Suppressor macrophage treated with lipopolysaccharide for 1 hour (primary cell): ENCODE results near the gene EMP2.
A peak's percentile ranks its signal among the peaks of the same experiment; 100 is the strongest.
"Not testable (repeated sequence)": the region's sequence is repeated elsewhere in the genome, so short reads cannot be mapped to it uniquely, and the experiment has no call there.

Source experiments
- DNase-seq, 3 donors: peaks; one replicate each; pipeline ENCODE4 v3.0.0-alpha.2; 2020 to 2022

The EMP2 gene

GRCh38 chr16:10547708-10548107 lies 32.7 kb downstream of the EMP2 start:
- no peak for DNase-seq

- no peak for DNase-seq
Observed at GRCh38 chr16:10543231-10543977, 37.0 kb downstream of the EMP2 start.

GRCh38 chr16:10541366-10541765 lies 39.0 kb downstream of the EMP2 start:
- DNase-seq, result no peak

GRCh38 chr16:10539793-10540192 lies 40.6 kb downstream of the EMP2 start:
- DNase-seq, result no peak

GRCh38 chr16:10539236-10539635 lies 41.2 kb downstream of the EMP2 start:
- no peak for DNase-seq

GRCh38 chr16:10538583-10538982 lies 41.8 kb downstream of the EMP2 start:
- no peak for DNase-seq

- no peak for DNase-seq
Observed at GRCh38 chr16:10537946-10538345, 42.5 kb downstream of the EMP2 start.

- DNase-seq, result no peak
Observed at GRCh38 chr16:10536814-10537389, 43.5 kb downstream of the EMP2 start.

GRCh38 chr16:10536328-10536727 lies 44.1 kb downstream of the EMP2 start:
- peak; percentile 25 to 30 (median 30) for DNase-seq

GRCh38 chr16:10535461-10535860 lies 44.9 kb downstream of the EMP2 start:
- DNase-seq, result no peak

GRCh38 chr16:10534748-10535147 lies 45.6 kb downstream of the EMP2 start:
- DNase-seq, result no peak

GRCh38 chr16:10533612-10534011 lies 46.8 kb downstream of the EMP2 start:
- not testable (repeated sequence) for DNase-seq

GRCh38 chr16:10531582-10531981 lies 48.8 kb downstream of the EMP2 start:
- DNase-seq, result no peak

- no peak for DNase-seq
Observed at GRCh38 chr16:10530685-10531084, 49.7 kb downstream of the EMP2 start.

GRCh38 chr16:10529895-10530669 lies 50.3 kb downstream of the EMP2 start:
- no peak for DNase-seq

- DNase-seq, result no peak
Observed at GRCh38 chr16:10528635-10529034, 51.8 kb downstream of the EMP2 start.

- no peak for DNase-seq
Observed at GRCh38 chr16:10526962-10527361, 53.4 kb downstream of the EMP2 start.

GRCh38 chr16:10525214-10525825 lies 55.1 kb downstream of the EMP2 start:
- no peak for DNase-seq

GRCh38 chr16:10522966-10523365 lies 57.4 kb downstream of the EMP2 start:
- peak; percentile 73 to 81 (median 80) for DNase-seq

- peak; percentile 73 to 89 (median 79) for DNase-seq
Observed at GRCh38 chr16:10521681-10522274, 58.6 kb downstream of the EMP2 start.

GRCh38 chr16:10520869-10521578 lies 59.4 kb downstream of the EMP2 start:
- DNase-seq, result no peak
